ELF-1 (cell line): ENCODE measurements around the gene MYO15B.
"Not testable (repeated sequence)": the region's sequence is repeated elsewhere in the genome, so short reads cannot be mapped to it uniquely, and the experiment has no call there.

Experiments
- DNase-seq: peaks from one replicate; pipeline ENCODE4 v3.0.0-alpha.2; 2016; ENCODE audit warnings: low read depth, low spot score

MYO15B gene

GRCh38 chr17:75575728-75576127 is 11.9 kb upstream of the MYO15B start:
- no peak for DNase-seq

GRCh38 chr17:75576661-75577060 is 10.9 kb upstream of the MYO15B start:
- DNase-seq, result no peak

DNA sequence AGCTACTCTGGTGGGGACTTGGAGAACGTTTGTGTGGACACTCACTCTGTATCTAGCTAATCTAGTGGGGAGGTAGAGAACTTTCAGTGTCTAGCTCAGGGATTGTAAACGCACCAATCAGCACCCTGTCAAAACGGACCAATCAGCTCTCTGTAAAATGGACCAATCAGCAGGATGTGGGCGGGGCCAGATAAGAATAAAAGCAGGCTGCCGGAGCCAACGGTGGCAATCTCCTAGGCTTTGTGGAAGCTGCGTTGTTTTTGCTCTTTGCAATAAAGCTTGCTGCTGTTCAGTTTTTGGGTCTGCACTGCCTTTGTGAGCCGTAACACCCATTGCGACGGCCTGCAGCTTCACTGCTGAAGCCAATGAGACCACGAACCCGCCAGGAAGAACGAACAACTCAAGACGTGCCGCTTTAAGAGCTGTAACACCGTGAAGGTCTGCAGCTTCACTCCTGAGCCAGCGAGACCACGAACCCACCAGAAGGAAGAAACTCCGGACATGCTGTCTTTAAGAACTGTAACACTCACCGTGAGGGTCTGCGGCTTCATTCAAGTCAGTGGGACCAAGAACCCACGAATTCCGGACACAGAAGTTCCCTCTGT is 6.4 kb upstream of the MYO15B start:
- not testable (repeated sequence) for DNase-seq

DNA sequence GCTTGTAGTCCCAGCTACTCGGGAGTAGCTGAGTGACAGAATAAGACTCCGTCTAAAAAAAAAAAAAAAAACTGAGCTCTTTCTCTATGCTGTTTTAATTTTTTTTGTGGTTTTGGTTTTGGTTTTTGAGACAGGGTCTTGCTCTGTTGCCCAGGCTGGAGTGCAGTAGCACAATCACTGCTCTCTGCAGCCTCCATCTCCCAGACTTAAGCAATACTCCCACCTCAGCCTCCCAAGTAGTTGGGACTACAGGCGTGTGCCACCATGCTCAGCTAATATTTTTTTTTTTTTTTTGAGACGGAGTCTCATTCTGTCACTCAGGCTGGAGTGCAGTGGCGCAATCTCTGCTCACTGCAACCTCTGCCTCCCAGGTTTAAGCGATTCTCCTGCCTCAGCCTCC is 4.4 kb upstream of the MYO15B start:
- not testable (repeated sequence) for DNase-seq

GRCh38 chr17:75584849-75585175 is 2.8 kb upstream of the MYO15B start:
- DNase-seq, result no peak

GRCh38 chr17:75588596-75589011 is 1.0 kb downstream of the MYO15B start:
- no peak for DNase-seq

DNA sequence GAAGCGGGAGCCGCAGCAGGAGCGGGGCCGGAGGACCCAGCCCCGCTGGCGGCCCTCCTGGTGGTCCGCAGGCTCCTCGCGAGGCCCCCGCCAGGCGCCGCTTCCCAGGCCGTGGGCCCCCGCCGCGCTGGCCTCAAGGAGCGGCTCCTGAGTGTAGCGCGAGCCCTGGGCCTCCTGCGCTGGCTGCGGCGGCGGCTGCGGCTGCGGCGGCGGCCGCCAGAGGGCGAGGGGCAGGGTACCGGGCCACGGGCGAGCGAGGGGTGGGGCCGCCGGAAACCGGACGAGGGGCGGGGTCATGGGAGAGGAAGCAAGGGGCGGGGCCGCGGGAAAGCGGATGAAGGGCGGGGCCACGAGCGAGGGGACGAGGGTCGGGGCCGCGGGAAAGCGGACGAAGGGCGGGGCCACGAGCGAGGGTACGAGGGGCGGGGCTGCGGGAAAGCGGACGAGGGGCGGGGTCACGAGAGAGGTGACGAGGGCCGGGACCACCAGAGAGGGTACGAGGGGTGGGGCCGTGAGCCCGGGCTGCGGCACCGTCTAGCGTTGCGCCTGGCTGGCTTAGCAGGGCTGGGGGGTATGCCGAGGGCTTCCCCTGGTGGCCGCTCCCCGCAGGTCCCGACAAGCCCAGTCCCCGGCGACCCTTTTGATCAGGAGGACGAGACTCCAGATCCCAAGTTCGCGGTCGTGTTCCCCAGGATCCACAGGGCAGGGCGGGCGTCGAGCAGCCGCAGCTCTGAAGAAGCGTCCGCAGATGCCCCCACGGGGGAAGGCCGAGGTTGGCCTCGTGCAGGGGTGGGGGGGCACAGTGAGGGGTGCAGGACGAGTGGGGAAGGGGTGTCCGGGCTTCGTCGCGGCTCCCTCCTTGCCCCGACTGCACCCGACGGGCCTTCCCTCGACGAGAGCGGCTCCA is 1.7 kb downstream of the MYO15B start:
- DNase-seq, result peak; percentile 85

DNA sequence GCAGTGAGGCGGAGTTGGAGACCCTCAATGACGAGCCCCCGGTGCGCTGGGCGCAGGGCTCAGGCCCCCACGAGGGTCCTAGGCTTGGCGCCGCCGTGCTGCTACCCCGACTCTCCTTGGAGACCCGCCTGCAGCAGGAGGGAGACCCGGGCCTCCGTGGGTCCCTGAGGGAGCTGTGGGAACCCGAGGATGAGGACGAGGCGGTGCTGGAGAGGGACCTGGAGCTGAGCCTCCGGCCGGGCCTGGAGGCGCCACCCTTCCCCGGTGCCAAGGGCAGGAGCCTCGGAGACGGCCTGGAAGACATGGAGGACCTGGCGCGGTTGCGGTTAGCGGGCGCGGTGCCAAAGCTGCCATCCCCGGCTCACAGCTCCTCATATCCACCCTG is 2.3 kb downstream of the MYO15B start:
- no peak for DNase-seq

- no peak for DNase-seq
Measured at GRCh38 chr17:75590314-75590761, 2.7 kb downstream of the MYO15B start.

DNA sequence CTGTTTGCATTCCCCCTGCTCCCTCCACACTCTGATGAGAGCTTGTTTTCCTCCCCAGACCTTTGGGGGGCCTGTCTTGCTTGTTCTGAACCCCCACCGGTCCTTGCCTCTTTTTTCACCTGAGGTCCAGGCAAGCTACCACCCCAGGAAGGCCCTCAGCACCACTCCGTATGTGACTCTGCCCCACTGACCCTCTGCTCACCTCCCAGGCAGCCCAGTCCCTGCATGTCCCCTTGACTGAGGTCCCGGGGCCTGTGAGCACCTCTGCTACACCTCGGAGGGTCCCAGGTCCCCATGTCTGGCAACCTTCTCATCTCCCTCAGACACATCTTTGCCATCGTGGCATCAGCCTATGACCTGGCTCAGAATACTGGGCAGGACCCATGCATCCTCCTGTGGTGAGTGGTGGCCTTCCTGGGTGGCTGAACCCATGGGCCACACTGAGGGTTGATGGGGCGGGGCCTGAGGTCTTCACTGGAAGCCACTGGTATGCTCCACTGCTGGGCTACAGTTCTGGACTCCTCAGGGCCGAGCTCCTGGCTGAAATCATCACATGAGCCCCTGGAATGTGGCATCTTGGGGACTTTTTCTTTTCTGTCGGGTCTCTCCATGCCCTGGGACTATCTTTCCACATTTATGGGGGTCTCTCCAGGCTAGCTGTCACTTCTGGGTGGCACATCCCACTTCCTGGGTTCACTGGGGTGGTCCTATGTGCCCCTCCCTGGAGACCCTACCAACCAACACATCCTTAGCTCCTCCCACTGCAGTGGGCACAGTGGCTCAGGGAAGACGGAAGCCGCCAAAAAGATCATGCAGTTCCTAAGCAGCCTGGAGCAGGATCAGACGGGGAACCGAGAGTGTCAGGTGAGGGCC is 3.5 kb downstream of the MYO15B start:
- no peak for DNase-seq

DNA sequence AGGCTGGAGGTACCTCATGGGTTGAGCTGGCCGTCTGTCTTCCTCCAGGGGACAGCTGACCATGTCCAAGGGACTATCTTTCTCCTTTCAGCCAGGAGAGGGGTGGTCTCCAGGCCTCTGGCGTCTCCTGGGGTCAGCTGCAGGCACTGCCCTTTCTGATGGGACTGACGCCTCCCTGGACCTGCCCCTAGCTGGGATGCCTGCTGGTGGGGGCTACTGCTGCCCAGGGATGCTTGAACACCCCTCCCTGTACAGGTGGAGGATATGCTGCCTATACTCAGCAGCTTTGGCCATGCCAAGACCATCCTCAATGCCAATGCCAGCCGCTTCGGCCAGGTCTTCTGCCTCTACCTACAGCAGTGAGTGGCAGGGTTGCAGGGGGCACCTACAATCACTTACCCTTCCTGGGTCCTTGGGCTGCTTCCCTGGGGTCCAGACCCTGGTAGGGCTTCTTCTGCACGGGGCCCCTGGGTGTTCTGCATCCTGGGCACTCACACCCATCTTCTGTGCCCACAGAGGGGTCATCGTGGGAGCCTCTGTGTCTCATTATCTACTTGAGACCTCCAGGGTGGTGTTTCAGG is 4.2 kb downstream of the MYO15B start:
- DNase-seq, result no peak

- DNase-seq, result no peak
Measured at GRCh38 chr17:75592348-75593020, 4.9 kb downstream of the MYO15B start.

DNA sequence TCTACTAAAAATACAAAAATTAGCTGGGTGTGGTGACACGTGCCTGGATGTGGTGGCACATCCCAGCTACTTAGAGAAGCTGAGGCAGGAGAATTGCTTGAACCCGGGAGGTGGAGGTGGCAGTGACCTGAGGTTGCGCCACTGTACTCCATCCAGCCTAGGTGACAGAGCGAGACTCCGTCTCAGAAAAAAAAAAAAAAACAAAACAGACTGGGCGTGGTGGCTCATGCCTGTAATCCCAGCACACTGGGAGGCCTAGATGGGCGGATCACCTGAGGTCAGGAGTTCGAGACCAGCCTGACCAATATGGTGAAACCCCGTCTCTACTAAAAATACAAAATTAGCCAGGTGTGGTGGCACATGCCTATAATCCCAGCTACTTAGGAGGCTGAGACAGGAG is 5.8 kb downstream of the MYO15B start:
- DNase-seq, result not testable (repeated sequence)

DNA sequence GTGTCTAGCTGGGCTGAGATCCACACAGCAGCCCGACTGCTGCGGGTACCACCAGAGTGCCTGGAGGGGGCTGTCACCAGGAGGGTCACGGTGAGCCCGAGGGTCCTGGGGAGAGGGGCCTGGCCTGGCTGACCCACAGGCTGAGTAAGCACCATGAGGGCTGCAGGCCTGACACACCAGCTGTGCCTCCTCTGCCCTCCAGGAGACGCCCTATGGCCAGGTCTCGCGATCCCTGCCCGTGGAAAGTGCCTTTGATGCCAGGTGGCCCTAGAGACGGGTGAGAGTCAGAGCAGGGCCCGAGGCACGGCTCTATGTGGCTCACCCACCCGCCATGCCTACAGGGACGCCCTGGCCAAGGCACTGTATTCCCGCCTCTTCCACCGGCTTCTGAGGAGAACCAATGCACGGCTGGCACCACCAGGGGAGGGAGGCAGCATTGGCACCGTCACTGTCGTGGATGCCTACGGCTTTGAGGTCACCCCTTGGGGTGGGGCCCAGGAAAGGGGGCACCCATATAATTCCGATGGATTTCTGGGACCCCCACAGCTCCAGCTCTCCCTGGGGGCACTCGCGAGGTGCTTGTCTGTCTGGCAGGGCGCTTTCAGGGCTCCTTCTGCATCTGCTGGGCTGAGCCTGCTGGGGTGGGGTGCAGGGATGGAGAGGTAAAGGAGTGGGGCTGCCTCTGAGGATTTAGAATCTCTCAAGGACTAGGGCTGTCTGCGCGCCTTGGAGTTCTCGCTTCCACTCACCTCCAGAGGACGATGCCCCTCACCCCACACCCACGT is 7.1 kb downstream of the MYO15B start:
- no peak for DNase-seq

DNA sequence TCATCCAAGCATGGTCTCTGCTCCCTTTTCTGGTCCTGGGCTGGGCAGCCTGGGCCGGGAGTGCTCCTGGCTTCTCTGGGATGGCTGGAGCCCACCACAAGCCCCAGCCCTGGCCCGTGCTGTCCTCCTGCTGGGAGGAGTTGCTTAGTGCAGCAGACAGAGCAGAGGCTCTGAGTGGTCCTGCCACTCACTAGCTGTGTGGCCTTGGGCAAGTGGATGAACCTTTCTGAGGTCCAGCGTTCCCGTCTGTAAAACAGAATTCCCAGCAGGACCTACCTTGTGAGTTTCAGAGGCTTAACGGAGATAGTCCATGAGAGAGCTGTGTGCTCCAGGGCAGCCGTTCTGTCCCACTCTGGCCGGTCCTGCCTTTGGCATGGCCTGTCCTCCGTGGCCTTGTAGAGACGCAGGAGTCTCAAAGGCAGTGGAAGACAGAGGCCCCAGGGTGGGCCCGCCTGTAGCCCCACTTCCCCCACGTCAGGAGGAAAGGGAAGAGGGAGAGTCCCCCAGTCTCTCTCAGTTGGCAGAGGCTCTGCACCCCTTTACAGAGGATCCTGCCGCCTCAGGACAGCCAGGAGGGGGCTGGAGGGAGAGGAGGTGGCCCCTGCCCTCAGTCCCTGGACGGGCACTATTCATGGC is 7.8 kb downstream of the MYO15B start:
- no peak for DNase-seq

- DNase-seq, result no peak
Measured at GRCh38 chr17:75595920-75596313, 8.3 kb downstream of the MYO15B start.

- no peak for DNase-seq
Measured at GRCh38 chr17:75596320-75597087, 8.9 kb downstream of the MYO15B start.

DNA sequence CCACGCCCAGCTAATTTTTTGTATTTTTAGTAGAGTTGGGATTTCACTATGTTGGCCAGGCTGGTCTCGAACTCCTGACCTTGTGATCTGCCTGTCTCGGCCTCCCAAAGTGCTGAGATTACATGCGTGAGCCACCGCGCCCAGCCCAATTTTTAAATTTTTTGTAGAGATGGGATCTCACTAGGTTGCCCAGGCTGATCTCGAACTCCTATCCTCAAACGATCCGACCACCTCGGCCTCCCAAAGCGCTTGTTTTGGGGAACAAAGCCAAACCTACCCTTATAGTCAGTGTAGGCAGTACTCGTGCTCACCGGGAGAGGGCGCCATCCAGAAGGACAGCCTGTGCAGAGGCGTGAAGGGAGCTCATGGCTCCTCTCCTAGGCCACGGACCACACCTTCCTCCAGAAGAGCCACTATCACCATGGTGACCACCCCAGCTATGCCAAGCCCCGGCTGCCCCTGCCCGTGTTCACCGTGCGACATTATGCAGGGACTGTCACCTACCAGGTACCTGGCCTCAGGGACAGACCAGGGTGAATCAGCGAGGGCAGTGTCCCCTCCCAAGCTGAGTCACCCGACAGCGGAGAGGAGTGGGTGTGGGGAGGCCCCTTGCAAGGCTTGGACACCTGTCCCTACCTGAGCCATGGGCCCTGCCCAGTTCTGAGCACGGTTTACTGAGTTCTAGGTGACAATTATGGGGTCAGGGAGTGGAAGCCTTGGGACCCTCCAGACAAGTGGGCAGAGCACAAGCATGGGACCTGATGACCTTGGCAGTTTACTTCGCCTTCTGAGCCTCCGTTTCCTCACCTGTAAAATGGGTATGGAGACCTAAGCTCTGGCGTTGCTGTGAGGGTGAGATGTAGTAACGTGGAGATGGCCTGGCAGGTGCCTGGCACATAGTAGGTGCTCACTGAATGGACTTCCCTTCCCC is 13.7 kb downstream of the MYO15B start:
- DNase-seq, result peak; percentile 91
